HG03175 (cell line): Measurements from ENCODE around the gene PTPRT.

Experiments
- ATAC-seq: cut with Tn5 transposase; IDR thresholded peaks from one replicate; pipeline ENCODE4 v1.9.1; 2021; ENCODE audit warnings: mild to moderate bottlenecking, moderate library complexity; ENCODE audit not compliant: unreplicated experiment

The PTPRT gene

DNA sequence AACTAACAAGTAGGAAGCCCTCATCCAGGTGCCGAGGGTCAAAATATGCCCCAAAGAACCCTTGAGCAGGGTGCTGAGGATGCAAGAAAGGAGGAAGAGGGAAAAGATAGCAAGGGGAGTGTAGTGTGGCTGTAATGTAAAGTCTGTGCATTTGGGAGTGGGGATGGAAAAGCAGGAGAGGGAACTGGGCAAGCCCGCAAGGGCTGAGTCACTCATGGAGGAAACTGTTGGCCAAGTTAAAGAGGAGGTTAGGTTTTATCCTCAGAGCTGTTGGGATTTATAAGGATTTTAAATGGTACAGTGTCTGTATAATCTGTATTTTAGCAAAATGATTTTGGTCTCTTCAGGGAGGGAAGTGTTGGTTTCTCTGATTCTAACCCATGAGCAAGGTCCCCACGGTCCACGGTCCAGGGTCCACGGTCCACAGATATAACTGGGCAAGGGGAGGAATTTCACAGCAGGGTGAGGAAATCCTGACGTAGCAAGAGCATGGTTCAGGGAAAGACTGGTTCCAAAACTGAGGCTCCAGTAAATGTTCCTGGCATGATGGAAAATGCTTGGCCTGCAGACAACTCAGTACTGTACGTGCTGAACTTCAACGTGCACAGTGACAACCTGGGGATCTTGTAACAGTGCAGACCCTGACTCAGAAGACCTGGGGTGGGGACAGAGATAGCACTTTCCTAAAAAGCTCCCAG is 759.8 kb downstream of the PTPRT start:
- no peak for ATAC-seq

DNA sequence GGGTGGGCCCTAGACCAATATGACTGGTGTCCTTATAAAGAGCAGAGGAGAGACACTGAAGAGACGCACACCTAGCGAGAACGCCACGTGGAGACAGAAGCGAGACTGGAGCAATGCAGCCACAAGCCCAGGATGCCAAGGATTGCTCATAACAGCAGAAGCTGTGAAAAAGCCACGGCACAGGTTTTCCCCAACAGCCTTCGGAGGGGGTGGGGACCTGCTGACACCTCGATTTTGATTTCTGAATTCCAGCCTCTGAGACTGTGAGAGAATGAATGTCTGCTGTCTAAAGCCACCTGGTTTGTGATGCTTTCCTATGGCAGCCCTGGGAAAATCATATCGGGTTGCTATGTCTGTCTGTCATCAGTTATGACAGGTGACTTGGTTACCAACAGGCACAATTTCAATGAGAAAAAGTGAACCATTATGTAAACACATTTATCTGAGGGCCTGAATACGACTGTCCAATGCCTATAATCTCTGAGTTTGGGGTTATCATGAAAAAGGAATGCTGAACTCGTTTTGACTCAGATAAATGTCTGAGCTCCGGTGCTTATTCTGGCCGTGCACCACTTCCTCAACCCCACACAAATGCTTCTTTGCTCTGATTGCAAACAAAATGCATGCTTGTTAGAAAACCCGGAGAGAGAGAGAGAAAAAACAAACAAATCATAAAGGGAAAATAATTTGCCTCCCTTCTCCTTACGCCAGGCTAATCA is 769.7 kb downstream of the PTPRT start:
- ATAC-seq = no peak

DNA sequence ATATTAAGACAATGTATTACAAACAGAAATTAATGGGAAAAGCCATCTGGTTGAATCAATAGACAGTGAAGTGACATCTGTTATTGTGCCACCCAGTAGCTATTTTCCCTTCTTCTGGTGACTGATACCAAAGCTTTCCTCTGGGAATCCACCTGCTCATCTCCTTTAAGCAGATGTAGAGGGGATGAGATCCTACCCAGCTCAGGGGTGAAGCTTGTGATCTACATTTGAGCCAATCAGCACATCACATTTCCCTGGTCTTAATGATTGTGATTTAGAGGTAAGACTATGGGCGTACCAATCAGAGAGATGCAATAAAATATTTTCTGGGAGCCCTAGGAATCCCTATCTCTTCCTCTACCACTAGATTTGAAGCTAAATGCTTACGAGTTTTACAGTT is 782.9 kb downstream of the PTPRT start:
- ATAC-seq = no peak

DNA sequence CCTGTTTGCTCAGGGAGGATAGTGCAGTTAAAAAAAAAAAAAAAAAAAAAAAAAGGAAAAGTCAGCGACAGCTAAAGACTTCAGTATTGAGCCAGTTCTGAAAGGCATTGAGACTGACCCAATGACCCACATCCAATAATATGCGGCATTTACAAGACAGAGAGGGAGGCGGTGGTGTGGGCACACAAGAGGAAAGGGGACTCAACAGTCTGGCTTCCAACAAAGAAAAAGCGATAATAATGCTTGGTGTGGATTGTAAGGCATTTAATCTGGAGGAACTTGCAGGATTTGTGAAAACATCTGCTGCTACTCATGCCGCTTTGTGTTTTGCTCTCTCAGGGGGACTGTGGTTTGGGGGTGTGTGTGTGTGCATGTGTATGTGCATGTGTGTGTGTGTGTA is 787.3 kb downstream of the PTPRT start:
- no peak for ATAC-seq

DNA sequence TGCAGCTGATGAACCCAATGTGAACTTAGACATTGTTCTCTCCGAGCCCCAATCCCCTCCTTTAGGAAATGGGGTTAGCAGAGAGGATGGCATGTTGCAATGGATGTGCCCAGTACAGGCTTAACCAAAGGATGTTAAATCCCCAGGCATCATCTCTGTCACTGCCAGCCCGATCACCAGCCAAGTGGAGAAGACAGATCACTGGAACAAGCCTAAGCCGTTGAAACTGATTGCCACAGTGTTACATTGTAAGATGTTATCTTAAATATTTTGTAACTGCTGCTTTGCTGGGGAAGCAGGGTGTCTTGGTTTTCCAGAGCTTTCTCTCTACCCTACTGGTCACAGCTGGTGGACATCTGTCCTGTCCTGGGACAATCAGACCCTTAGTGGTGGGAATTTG is 788.1 kb downstream of the PTPRT start:
- no peak for ATAC-seq

DNA sequence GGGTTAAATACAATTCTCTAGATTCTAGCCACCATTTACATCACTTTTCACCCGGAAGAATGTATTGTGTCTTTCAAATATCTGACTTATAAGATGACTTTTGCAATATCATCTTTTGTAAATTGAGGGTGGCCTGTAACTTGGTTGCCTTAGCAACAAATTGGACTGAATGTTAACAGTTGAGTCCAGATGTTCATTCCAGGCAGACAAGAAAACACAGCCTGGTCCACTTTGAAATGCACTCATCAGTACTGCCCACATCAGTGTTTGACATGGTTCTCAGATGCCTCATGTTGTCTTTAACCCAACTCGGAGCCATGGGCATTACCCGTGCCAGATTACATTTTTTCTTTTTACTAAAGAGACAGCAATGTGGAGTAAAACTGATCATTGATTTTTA is 789.9 kb downstream of the PTPRT start:
- no peak for ATAC-seq

DNA sequence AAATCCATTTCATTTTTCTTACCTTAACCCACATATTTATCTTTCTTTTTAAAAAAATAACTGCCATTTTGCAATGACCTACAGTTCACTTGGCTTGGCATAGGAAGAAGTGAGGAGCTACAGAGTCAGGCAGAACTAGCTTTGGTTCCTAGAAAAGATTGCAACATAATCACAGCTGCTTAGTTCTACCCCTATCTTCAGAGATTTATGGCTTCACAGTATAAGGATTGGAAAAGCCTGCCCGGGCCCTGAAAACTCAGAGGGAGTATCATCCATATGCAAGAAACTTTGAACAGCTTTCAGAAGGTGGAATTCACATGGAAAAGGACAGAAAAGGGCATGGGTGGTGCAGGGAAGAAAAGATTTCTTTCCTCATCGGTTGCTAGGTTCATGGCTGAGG is 797.3 kb downstream of the PTPRT start:
- ATAC-seq = no peak

DNA sequence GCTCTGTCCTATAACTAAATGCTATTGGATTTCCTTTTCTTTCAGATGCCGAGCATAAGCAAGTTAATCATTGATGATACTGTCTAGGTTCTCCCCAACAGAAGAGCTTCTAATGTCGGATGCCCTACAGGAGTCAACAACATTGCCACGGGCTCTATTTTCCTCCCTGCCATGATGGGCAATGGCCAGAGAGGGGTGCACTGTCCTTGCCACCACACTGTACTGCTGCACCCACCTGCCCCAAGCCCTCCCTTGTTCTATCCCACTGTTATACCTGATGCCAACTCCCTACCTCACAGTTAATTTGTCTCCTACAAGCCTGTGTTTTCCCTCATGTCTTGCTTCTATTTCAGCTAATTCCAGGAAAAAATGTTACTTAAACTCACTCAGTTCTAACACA is 797.9 kb downstream of the PTPRT start:
- no peak for ATAC-seq

DNA sequence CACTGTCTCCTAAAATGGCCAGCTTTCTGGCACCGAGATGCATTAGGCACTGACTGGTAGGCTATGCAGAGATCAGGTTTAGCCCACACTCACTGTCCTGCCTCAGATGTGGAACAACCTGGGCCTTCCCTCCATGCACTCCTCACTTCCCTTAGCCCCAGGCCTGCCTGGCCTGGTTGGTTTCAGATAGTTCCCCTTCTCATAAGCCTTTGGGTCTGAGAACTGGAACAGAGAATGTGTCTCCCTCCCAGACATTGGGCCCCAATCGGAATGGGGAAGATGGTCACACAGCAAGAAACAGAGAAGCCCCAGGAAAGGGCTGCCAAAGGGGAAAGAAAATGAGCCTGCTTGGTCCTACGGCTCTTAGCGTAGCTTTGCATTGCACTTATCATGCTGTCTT is 809.4 kb downstream of the PTPRT start:
- no peak for ATAC-seq

DNA sequence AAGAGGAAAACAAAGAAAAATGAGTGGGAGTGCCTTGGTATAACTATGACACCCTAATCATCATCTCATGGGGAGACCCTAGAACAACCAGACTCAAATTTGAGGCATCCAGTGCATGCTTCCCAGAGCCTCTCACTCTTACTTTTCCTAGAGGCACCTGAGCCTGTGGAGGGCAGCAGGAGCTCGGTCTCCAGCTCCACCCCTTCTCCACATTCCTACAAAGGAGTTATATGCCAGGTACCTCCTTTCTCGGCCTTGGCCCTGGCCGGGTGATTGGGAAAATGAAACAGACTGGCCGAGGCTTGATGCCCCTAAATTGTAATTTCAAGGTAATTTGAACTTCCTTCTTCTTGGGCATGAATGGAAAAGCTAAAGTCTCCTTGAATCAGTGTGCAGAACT is 810.3 kb downstream of the PTPRT start:
- no peak for ATAC-seq

DNA sequence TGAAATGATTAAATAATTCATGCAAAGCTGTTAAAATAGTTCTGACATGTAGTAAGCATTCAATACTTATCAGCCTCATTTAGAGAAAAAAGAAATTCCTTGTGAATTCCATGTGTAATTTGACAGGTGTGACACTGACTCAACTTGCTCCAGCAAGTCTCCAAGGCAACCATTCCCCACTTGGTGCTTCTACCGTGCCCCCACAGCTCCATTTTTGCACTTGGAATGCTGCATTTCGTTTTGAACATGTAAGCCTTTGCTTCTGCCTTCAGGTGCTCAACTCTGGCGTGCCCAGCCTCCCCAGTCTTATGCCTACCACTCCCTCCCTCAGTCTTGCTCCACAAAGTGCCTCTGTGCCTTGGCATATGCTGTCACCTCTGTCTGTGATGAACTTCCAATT is 810.9 kb downstream of the PTPRT start:
- no peak for ATAC-seq

DNA sequence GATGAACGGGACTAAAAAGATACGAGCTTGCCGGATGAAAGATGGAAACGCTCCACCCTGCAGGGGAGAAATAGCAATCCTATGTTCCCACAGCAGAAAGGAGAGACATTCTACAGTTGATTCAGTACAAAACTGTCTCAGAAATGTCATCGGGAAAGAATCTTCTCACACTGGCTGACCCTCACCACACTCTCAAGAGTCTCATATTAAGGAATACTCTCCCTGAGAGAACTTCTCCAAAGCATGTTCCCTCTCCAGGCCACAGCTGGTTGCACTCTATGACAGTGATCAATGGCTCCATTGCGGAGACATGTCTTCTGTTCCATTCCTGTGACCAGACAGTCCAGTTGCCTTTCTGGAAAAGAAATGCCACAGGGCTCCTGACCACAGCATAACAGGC is 813.6 kb downstream of the PTPRT start:
- ATAC-seq = no peak

DNA sequence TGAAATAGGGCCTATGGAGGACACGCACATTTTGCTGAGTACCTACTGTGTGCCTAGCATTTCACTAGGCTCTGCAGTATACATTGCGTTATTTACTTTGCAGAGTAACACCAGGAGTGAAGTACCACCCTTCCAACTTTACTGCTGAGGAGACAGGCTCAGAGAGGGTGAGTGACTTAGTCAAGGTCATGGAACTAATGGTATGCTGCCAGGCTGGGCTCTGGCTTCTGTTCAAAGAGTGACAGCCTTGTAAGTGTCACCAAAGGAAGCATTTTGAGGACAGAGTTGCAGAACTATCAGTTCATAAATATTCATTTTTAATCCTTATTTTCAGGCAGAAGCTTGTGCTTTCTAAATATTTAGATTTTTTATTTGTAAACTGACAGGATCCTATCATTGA is 816.7 kb downstream of the PTPRT start:
- ATAC-seq = no peak

DNA sequence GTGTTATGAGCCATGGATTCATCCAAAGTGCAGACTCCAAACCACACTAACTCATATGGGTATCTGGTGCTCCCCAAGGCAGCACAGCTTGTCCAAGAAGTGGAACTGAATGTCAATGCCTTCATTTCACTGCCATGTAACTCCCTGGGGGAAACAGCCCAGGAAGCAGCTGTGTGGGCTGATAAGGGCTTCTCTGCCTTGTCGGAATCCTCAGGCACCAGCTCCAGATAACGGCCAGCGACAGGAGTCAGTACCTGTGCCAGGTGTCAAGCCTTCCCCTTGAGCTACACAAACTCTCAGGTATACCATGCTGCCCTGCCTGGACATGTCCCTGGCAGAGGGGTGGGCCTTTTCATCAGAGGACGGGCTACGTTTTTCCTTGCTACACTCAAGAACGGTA is 819.6 kb downstream of the PTPRT start:
- no peak for ATAC-seq

DNA sequence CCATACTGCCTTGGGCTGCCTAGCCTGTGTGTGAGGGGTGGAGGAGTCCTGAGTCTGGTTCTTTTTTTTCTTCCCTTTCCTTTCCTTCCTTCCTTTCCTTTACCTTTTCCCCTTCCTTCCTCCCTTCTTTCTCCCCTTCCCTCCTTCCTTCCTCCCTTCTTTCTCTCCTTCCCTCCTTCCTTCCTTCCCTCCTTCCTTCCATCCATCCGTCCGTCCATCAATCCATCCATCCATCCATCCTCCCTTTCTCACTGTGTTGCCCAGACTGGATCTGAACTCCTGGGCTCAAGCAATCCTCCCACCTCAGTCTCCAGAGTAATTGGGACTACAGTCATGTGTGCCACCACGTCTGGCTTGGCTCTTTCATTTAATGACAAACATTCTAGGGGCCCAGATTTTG is 820.8 kb downstream of the PTPRT start:
- no peak for ATAC-seq

DNA sequence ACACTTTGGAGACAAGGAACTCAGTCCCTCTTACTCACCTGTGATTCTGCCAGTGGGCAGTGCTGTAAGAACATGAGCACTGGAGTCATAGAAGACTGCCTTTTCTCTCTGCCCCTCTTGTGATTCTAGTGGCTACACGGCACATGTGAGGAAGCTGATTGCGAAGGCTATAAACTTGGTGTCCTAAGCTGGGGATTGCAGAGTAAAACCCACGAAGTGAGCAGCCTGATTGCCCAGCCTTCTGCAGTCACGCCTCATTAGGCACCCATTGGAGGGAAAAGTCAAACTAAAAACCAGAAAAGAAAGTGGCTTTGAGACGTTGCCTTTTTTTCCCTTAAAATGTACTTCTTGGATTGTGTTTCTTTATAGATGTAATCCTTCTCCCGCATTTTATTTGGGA is 823.1 kb downstream of the PTPRT start:
- no peak for ATAC-seq

DNA sequence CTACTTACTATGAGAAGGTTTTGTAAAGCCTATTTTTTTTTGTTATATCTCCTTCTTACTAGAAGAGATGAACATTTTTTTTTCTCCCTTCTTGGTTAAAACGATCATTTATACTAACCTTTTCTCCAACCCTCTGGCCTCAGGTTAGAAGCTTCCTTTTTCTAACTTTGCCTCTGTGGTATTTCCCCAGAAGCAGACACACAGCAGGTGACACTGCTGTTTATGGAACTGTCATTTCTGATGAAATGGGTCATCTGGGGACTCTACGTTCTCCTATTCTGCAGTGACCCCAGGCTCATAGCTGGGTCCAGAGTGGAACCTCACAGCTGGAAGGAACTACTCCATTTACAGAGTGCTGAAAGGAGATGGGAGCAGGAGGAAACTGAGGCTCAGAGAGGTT is 825.3 kb downstream of the PTPRT start:
- no peak for ATAC-seq

DNA sequence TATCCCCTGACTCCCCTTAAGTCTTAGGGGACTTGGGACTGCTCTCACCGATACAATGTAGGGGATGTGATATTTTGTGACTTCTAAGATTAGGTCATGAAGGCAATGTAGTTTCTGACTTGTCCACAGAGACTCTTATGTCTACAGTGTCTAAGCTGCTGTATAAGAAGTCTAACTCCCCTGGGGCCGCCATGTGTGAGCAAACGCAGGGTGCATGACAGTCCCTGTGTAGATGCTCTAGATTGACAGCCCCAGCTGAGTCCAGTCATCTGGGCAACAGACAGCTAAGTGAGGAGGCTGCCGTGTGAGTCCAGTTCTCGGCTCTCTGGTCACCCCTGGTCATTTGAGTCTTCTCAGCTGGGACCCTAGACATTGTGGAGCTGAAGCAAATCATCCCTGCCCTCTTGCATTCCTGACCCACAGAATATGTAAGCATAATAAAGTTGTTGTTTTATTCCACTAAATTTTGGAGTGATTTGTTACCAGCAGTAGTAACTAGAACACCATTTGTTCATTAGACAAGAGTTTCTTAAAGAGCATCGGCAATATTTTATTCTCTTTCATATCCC is 828.2 kb downstream of the PTPRT start:
- no peak for ATAC-seq

DNA sequence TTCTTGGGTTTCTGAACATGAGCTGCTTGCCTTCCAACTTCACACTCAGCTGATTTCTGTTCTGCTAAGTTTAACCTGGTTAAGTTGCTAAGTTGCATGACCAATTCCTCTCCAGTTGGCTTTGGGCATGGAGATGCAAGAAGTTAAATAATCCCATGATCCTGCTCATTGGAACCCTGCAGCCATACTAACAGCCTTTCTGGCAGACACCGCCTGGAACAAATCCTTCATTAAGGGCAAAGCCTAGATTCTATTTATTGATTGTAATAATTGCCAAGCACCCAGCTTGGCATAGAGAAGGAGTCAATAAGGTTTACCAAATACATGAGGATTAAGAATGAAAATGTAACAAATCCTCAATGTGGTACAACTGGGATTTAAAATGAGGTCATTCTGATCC is 829.1 kb downstream of the PTPRT start:
- ATAC-seq = no peak

DNA sequence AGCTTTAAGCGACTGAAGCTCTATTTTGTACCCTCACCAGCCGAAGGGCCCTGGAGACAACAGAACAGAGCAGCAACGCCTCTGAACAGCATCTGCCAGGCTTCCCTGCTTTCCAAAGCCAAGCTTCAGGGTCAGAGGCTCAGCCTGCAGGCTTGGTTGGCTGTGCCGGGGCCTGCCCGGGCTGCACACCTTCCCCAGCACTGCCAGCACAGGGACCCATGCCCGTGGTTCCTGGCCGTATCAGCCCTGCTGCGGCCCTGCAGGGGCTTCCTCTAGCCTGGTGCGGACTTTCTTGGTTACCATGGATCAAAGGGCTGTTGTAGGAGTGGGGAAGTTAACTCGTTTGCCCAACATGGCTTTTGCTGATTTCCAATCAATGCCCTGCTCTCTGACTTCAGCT is 830.1 kb downstream of the PTPRT start:
- ATAC-seq = no peak

DNA sequence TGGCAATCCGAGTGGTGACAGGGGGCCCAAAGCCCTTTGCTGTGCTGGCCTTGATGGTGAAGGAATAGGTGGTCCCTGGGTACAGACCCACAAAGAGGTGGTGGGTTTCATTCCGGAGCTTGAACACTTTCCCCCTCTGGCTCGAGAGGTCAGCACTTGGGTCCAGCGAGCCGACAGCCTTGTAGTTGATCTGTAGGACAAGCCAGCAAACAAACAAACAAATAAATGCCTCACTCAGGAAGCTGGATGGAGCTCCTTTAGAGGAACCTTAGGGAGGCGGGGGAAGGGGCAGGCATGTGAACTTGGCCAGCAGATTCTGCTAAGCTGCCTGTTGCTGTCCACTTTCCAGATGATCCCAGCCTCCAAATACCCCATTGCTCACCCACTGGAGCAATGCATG is 837.6 kb downstream of the PTPRT start:
- no peak for ATAC-seq

DNA sequence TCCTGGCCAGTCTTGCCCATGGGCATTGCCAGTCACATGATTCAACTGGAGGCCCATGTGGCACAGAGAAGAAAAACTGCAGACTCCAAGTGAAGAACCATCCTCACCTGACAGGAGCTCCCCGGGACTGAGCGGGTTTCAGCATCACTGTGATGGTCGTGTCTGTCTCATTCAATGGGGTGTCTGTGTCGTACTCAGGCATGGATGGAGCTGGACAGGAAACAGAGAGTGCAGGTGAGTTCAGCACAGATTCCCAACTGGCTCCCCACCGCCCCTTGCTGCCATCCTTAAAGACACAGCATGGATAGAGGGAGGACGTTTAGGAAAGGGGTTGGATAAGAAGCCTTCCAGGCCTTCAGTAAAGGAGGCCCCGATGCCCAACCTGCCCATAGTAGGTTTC is 839.2 kb downstream of the PTPRT start:
- no peak for ATAC-seq
